GM23248 (cell line): ENCODE results near the gene PRELP.

ENCODE experiments used
- EZH2 ChIP-seq: fragments of 200-600 bp; sonication (generic); IDR thresholded peaks from 2 replicates; pipeline ENCODE4 v1.6.1; 2018; ENCODE audit warnings: antibody characterized with exemption, mild to moderate bottlenecking; ENCODE audit not compliant: insufficient read depth, poor library complexity, severe bottlenecking
- EZH2phosphoT487 ChIP-seq: fragments of 200-600 bp; sonication (generic); IDR thresholded peaks from 2 replicates; pipeline ENCODE4 v1.6.1; 2018; ENCODE audit warnings: antibody characterized with exemption, moderate library complexity, mild to moderate bottlenecking, low read depth; ENCODE audit not compliant: insufficient read depth

DNA sequence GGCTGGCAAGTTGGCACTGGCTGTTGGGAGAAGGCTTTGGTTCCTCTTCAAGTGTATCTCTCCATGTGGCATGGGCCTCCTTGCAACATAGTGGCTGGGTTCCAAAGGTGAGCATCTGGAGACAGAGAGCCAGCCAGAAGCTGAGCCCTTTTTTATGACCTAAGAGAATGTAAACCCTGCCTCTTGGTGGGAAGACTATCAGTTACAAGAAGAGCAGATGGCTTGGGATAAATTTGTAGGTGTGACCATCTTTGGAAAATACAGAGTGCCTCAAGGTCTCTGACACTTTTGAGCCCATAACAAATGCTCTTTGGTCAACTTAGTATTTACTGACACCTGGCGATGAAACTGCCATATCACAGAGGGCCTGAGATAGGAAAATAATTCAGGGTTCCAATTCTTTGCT is 31.4 kb upstream of the PRELP start:
- TF ChIP-seq EZH2 = no peak
- TF ChIP-seq EZH2phosphoT487 = no peak
